ENCODE results near the gene GGA1.

DNA sequence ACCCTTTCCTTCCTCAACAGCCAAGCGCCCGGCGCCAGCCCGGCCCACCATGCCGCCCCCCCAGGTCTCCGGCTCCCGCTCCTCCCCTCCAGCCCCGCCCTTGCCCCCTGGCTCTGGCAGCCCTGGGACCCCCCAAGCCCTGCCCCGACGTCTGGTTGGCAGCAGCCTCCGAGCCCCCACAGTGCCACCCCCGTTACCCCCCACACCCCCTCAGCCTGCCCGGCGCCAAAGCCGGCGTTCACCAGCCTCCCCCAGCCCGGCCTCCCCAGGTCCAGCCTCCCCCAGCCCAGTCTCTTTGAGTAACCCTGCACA is 46.6 kb downstream of the GGA1 start:
- TF ChIP-seq, protein P1, sequence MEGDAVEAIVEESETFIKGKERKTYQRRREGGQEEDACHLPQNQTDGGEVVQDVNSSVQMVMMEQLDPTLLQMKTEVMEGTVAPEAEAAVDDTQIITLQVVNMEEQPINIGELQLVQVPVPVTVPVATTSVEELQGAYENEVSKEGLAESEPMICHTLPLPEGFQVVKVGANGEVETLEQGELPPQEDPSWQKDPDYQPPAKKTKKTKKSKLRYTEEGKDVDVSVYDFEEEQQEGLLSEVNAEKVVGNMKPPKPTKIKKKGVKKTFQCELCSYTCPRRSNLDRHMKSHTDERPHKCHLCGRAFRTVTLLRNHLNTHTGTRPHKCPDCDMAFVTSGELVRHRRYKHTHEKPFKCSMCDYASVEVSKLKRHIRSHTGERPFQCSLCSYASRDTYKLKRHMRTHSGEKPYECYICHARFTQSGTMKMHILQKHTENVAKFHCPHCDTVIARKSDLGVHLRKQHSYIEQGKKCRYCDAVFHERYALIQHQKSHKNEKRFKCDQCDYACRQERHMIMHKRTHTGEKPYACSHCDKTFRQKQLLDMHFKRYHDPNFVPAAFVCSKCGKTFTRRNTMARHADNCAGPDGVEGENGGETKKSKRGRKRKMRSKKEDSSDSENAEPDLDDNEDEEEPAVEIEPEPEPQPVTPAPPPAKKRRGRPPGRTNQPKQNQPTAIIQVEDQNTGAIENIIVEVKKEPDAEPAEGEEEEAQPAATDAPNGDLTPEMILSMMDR (IDR thresholded peaks at IDR 0.05): no peak
- TF ChIP-seq TAF1 (IDR thresholded peaks at IDR 0.05; ENCODE audit: borderline replicate concordance, low read depth, low read length) (no peak), RCOR1 (IDR thresholded peaks at IDR 0.05; ENCODE audit: low read length) (no peak)
- TF ChIP-seq, protein P2, sequence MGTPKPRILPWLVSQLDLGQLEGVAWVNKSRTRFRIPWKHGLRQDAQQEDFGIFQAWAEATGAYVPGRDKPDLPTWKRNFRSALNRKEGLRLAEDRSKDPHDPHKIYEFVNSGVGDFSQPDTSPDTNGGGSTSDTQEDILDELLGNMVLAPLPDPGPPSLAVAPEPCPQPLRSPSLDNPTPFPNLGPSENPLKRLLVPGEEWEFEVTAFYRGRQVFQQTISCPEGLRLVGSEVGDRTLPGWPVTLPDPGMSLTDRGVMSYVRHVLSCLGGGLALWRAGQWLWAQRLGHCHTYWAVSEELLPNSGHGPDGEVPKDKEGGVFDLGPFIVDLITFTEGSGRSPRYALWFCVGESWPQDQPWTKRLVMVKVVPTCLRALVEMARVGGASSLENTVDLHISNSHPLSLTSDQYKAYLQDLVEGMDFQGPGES (IDR thresholded peaks at IDR 0.05; ENCODE audit: low read depth, low read length): no peak
